Activated naive CD8-positive, alpha-beta T cell (primary cell): ENCODE results near the gene SARDH.

Experiments
- H3K27ac Mint-ChIP-seq: one replicate; pipeline ENCODE4 v1.8.0; 2021; ENCODE audit warnings: mixed read lengths
- H3K27me3 Mint-ChIP-seq: one replicate; pipeline ENCODE4 v1.8.0; 2021; ENCODE audit warnings: mixed read lengths
- H3K36me3 Mint-ChIP-seq: one replicate; pipeline ENCODE4 v1.8.0; 2021; ENCODE audit warnings: mixed read lengths
- H3K4me1 Mint-ChIP-seq: one replicate; pipeline ENCODE4 v1.8.0; 2021; ENCODE audit warnings: low read depth, mixed read lengths
- H3K4me3 Mint-ChIP-seq: one replicate; pipeline ENCODE4 v1.8.0; 2021; ENCODE audit warnings: mild to moderate bottlenecking, mixed read lengths
- H3K9me3 Mint-ChIP-seq: one replicate; pipeline ENCODE4 v1.8.0; 2021; ENCODE audit warnings: low read depth, mixed read lengths

Gene SARDH

DNA sequence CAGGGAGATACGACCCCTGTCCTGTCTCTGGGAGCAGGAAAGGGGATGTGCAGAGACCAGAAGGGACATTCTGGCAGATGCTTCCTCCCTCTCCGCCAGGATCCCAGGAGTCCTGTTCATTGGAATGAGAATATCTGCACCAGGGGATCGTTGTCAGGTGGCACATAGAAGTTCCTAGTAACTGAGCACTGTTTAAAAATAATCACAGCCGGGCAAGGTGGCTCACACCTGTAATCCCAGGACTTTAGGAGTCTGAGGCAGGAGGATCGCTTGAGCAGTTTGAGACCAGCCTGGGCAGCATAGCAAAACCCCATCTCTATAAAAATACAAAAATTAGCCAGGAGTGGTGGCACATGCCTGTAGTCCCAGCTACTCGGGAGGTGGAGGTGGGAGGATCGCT lies 12.3 kb downstream of the SARDH start:
- H3K9me3 Mint-ChIP-seq, result no peaks in the 10 kb centered on the region
- H3K27me3 Mint-ChIP-seq, result peaks cover 2% of the 10 kb centered on the region
- no peak overlapping the region for H3K27ac Mint-ChIP-seq

DNA sequence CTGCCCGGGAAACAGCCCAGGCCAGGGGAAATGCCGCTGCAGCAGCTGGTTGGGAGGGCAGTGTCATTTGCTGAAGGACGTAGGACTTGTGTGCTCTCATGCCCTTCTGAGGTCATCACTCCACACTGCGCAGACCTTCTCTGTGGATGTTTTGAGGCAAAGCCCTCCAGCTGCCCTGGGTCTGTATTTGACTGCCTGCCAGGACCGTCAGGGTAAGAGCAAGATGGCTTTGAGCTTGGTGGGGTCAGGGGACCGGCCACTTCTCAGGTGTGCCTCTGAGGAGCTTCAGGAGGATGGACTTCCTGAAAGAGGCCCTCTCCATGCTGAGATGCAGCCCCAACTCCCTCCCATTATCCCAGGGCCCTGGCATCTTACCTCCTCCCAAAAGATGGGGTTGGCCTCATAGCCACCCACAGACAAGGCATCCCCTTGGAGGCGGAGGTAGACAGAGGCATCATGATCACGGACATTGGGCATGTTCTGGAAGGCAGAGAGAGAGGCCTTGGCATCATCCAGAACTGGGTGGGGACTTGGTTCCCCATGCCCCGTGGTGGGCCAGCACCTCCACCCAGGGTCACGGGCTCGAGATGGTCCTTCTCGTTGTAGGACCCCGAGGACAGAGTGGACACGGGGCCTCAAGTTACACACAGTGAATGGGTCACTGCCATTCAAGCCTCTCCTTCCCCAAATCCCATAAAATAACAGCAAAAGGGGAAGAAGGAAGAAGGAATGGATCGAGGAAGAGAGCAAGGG lies 19.4 kb downstream of the SARDH start:
- Mint-ChIP-seq H3K36me3 (no peaks in the 10 kb centered on the region), H3K27ac (no peak overlapping the region), H3K27me3 (no peaks in the 10 kb centered on the region), H3K9me3 (no peaks in the 10 kb centered on the region), H3K4me3 (no peak overlapping the region), H3K4me1 (peaks cover 3% of the 10 kb centered on the region)

More for the DNA sequence above, 12.3 kb downstream of the SARDH start:
- peaks cover 7% of the 10 kb centered on the region for H3K4me1 Mint-ChIP-seq
- no peaks in the 10 kb centered on the region for H3K36me3 Mint-ChIP-seq
- H3K4me3 Mint-ChIP-seq, result no peak overlapping the region

DNA sequence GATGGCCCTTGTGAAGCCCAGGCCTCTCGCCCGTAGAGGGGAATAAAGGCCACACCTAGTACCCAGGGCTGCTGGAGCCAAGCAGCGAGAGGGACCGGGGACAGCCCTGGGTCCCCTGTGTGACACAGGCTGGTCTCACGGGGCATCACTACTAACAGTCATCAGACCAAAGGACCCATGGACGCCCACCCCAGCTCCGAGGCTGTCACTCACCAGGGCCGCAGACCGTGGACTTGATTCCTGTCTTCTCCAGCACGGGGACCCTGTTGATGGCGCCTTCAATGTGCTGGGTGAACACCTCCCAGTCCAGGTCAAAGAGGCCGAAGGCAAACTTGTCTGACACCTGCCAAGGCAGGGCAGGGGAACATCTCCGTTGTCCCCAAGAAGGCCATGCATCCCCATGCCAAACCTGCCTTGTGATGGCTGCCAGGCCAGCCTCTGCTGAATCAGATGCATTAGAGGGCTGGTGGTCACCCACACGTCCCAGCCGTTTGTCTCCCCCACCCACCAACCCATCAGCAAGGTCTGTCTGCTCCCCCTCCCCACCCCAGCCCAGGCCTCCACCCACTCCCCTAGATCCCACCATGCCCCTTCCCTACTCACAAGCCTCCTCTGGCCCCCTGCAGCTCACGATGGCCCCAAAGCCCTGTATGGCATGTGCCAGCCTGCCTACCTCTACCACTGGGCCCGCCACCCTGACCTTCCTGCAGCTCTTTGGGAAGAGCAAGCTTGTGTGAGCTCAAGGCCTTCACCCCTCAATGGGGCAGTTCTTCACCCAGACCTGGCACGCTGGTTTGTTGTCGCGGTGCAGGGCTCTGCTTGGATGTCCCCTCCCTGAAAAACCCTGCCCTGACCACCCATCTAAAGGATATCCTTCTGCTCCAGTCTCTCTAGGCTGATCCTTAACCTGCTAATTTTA lies 20.8 kb downstream of the SARDH start:
- Mint-ChIP-seq H3K27ac (no peak overlapping the region), H3K9me3 (no peaks in the 10 kb centered on the region), H3K27me3 (no peaks in the 10 kb centered on the region), H3K4me1 (peaks cover 7% of the 10 kb centered on the region), H3K4me3 (no peak overlapping the region), H3K36me3 (no peaks in the 10 kb centered on the region)

DNA sequence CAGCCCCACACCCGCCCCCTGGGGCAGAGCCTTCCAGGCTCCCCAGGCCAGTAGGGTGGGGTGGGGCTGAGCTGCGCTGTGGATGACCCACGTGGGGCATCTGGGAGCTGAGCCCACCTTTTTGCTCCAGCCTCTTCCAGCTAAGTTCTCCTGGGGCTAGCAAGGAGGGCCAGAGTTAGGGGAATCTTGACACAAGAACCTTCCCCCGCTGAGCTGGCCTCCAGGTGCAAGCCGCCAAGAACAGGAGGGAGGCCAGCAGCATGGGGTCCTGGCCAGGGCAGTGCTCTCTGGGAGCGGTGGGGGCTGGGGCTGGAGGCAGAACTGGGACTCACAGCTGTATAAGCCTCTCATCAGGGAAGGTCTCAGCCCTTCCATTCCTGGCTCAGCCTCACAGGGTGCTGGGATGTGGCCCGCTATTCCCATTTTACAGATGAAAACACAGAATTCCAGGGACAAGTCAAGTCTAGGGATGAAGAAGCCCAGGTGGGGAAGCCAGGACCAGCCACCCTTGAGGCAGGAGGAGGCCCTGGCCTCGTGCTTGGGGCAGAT lies 21.5 kb downstream of the SARDH start:
- Mint-ChIP-seq H3K27ac (no peak overlapping the region), H3K4me1 (peaks cover 7% of the 10 kb centered on the region), H3K27me3 (no peaks in the 10 kb centered on the region), H3K9me3 (no peaks in the 10 kb centered on the region), H3K4me3 (no peak overlapping the region), H3K36me3 (no peaks in the 10 kb centered on the region)

DNA sequence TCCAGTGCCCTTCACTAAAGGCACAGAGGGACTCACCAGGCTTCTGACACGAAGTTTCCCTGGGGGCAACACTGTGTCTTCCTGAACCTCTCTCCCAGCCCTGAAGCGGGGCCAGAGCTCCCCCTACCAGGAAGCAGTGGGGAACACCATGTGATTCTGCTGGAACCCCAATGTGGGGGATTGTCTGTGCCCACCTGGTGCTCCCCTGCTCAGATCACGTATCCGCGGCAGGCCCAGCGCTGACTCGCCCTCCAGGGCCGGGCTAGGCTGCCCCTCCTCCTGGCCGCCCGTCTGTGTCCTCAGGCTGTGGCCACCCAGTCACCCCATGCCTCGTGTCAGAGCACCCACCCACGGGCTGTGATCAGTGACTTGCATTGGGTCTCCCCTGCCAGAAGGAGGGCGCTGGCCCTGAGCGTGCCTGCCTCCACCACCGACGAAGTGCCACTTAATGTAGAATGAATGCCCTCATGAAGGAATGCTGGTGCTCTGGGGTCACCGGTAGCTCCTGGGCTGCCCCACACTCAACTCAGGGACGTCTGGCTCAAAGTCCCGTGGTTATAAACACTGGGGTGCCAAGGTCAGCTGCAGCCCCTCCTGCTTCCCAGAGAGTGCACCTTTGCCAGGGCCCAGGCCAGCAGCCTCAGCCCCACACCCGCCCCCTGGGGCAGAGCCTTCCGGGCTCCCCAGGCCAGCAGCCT lies 22.1 kb downstream of the SARDH start:
- no peaks in the 10 kb centered on the region for H3K36me3 Mint-ChIP-seq
- H3K4me3 Mint-ChIP-seq, result no peak overlapping the region
- H3K27me3 Mint-ChIP-seq, result no peaks in the 10 kb centered on the region
- H3K27ac Mint-ChIP-seq, result no peak overlapping the region
- H3K9me3 Mint-ChIP-seq, result no peaks in the 10 kb centered on the region
- peaks cover 7% of the 10 kb centered on the region for H3K4me1 Mint-ChIP-seq

DNA sequence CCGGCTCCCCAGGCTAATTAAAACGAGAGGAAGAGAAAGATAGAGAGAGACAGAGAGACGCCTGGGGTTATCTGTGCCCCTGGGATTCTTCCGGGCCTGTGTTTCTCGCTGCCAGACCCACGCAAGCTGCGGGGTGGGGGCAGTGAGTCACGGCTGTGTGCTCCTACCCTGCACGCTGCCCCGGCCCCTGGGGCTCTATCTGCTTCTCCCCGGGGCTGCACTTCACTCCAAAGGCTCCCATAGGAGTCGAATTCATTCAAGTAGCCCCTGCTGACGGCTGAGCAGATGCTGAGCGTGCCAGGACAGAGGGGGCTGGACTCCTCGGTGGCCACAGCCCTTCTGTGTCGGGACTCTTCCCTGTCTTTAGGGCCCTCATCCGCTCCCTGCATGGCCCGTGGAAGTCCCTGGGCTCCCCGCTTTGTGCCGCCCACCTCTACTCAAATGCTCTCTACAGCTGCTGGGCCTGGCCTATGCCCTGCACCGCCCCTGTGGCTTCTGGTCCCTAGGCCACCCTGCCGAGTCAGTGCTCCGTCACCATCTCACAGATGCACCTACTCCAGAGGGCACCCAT lies 22.8 kb downstream of the SARDH start:
- Mint-ChIP-seq H3K27me3 (no peaks in the 10 kb centered on the region), H3K27ac (no peak overlapping the region)

DNA sequence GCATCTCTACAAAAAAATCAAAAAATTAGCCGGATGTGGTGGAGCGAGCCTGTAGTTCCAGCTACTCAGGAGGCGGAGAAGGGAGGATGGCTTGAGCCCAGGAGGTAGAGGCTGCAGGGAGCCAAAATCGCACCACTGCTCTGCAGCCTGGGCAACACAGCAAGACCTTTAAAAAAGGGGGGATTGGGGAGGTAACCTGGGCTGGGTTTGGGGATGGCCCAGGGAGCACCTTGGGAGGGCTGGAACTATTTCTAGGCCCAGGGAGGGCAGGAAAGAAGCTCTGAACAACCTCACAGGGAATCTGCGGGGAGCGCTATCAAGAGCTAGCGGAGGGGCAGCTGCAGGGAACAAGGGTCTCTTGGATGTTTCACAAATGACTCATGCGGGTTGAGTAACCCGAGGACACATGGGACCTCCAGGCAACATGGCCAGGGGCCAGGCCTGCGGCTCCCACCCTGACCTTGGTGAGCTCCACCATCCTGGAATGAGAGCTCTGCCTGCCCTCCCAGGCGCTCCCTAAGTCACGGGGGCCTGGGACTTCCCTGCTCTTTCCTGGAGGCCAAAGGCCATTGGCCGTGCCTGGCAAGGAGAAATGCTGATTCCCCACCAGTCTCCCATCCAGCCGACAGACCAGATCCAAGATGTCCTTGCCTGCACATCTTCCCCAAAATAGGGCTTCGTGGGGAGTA lies 23.4 kb downstream of the SARDH start:
- Mint-ChIP-seq H3K9me3 (no peaks in the 10 kb centered on the region), H3K27ac (no peak overlapping the region), H3K4me3 (no peak overlapping the region), H3K36me3 (no peaks in the 10 kb centered on the region), H3K27me3 (no peaks in the 10 kb centered on the region), H3K4me1 (peaks cover 12% of the 10 kb centered on the region)

More for the DNA sequence above, 22.8 kb downstream of the SARDH start:
- no peaks in the 10 kb centered on the region for H3K36me3 Mint-ChIP-seq
- H3K4me3 Mint-ChIP-seq, result no peak overlapping the region
- H3K4me1 Mint-ChIP-seq, result peaks cover 11% of the 10 kb centered on the region
- no peaks in the 10 kb centered on the region for H3K9me3 Mint-ChIP-seq

DNA sequence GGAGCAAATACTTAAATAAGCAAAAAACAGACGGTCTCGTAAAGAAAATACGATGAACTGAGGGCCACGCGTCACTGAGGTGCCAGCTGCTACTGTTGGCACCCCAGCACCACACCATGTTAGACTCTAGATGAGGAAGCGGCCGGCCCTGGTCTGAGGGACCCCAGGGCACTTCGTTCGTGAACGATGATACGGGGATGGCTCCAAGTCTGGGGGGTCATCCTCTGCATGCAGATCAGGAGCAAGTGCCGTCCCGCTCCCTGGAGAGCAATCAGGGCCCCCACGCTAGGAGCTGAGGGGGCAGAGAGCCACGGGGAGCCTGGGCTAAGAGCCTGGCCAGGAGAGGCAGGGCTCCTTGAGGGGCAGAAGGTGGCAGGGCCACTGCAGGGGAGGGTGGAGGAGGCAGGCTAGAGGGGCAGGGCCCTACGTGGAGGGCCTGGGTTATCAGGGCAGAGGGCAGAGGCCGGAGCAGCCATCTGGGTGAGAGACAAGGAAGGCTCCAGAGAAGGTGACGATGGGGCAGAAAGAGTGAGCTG lies 24.1 kb downstream of the SARDH start:
- Mint-ChIP-seq H3K27me3 (no peaks in the 10 kb centered on the region), H3K27ac (no peak overlapping the region), H3K9me3 (no peaks in the 10 kb centered on the region), H3K36me3 (no peaks in the 10 kb centered on the region), H3K4me1 (peaks cover 18% of the 10 kb centered on the region), H3K4me3 (no peak overlapping the region)

DNA sequence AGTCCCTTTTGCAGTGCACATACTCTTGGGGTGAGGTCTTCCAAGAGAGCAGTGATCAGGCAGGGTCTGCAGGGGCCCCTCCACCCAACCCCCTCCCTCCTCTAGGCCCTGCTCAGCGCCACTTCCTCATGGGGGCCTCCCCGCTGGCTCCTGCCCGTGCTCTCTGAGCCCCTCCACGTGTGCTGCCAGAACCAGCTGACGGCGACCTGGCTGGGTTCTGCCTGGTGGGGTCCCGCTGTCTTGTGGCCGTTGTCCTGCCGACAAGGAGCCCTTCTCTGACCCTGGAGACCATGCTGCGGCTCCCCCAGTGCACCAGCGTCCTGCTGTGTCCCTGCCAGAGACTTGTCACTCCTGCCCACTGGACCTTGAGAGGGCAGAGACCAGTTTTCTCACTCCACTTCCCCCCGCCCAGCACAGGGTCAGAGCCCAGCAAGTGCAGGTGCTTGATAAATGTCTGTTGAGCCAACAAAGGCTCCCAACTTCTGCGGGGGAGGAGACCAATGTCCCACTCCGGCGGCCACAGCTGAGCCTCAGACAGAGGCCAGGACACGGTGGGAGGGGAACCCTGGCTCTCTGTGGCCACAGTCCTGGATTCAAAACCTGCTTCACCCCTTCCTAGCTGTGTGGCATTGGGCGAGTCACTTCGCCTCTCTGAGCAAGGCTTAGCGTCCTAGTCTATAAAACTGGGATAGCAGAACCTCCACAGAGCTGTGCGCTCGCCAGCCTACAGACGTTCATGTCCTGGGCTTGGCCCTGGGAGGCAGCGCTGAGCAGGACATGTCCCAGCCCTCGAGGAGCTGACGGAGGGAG lies 24.8 kb downstream of the SARDH start:
- no peak overlapping the region for H3K27ac Mint-ChIP-seq
- no peaks in the 10 kb centered on the region for H3K9me3 Mint-ChIP-seq
- H3K4me1 Mint-ChIP-seq, result peaks cover 18% of the 10 kb centered on the region
- no peaks in the 10 kb centered on the region for H3K27me3 Mint-ChIP-seq
- H3K4me3 Mint-ChIP-seq, result no peak overlapping the region
- no peaks in the 10 kb centered on the region for H3K36me3 Mint-ChIP-seq

DNA sequence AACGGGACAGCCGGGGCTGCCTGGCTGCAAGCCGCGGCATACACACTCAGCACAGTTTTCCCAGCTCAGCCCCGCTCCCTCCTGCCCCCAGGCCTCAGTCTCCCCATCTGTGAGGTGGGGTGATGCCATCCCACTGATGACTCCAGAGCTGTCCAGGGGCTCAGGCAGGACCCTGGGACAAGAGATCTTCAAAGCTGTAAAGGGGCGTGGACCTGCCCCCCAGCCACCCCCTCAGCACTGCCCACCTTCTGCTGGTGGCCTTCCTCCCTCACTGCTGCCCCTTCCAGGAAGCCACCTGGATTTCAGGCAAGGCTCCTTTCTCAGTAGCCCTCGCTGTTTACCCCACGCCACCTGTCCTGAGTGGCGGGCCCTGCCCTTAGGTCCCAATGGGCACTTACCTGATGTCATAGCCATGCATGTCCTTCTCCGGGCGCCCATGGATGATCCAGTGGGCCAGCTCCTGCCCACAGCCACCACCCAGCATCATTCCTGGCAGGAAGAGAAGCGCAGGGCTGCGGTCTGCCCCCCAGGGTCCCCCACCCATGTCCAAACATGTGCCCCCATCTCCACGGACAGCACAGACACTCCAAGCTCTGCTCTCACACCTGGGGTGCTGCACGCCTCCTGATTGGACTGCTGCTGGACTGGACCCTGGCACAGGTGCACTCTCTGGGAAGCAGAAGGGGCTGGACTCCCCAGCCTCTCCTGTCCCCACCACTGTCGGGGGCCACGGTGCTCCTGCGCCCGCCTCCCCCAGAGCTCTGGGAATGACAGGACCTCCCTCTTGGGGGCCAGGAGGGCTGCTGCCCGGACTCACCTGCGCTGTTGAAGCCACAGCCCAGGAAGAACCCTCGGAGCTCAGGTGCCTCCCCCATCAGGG lies 25.7 kb downstream of the SARDH start:
- H3K27ac Mint-ChIP-seq, result no peak overlapping the region
- no peaks in the 10 kb centered on the region for H3K27me3 Mint-ChIP-seq
- no peaks in the 10 kb centered on the region for H3K9me3 Mint-ChIP-seq
- no peak overlapping the region for H3K4me3 Mint-ChIP-seq
- H3K36me3 Mint-ChIP-seq, result no peaks in the 10 kb centered on the region
- peaks cover 18% of the 10 kb centered on the region for H3K4me1 Mint-ChIP-seq

DNA sequence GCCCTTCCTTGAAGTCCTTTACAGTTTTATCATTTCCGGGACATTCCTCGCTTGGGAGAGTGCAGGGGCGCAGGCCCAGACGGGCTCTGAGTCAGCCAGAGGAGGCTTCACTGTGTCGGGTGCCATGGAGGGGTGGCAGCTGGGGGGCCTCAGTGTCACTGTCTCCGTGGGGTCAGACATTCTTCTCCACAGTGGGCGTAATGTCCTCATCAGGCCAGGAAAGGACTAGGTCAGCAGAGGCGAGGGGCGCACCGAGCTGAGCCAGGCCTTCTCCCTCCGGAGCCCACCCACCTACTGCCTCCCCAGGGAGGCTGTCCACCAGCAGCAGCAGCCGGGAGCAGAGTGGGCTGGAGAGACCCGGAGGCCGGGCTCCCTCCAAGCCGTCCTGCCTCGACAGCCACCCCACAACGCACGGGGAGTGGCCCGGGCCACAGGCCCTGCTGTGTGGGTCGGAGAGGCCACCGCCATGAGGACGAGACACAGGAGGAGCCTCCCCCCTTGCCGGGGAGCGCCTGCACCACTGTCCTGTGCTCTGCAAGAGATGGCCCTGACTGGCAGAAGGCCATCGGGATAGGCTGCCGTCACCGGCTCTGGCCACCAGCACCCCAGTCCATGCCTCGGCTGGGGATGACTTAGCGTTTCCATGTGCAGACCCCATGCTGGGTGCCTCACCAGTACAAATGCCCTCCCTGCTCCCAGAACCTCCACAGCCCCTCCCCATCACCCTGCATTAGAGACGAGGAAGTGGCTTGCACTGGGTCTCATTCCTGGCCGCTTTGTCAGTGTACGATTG lies 26.5 kb downstream of the SARDH start:
- H3K27me3 Mint-ChIP-seq, result no peaks in the 10 kb centered on the region
- H3K36me3 Mint-ChIP-seq, result no peaks in the 10 kb centered on the region
- H3K4me1 Mint-ChIP-seq, result peaks cover 22% of the 10 kb centered on the region
- H3K27ac Mint-ChIP-seq, result no peak overlapping the region
- no peak overlapping the region for H3K4me3 Mint-ChIP-seq
- H3K9me3 Mint-ChIP-seq, result no peaks in the 10 kb centered on the region
